ENCODE results near the gene NRAS. TPM values are rescaled to one million over a fixed set of nuclear protein-coding genes. Genes with fewer than 3 reads are reported as not detected.

The NRAS gene
- polyA plus RNA-seq, 1 of the 3 experiments (the other 2 are of a cell fraction), result 15.9 TPM

- Histone ChIP-seq H3K27me3 (ENCODE audit: insufficient read depth) (no peaks in the 10 kb centered on the region), H3K4me1 (ENCODE audit: control insufficient read depth in 1 of 2, insufficient read depth in 2 of 2, low read depth in 1 of 2, low read length in 1 of 2) (peaks cover 11 to 27% of the 10 kb centered on the region in 2 experiments; a peak in 3 of 4 replicates), H3K36me3 (replicated peaks in 1 of 2; ENCODE audit: control insufficient read depth in 1 of 2, insufficient read depth in 2 of 2, low read length in 1 of 2) (peaks cover 9 to 19% of the 10 kb centered on the region in 2 experiments), H3K9ac (peak within 1 kb of the TSS; percentile 100), H3K27ac (ENCODE audit: low read depth in 2 of 2, low read length in 1 of 2) (peak within 1 kb of the TSS; percentile 94 to 99), H4K20me1 (ENCODE audit: insufficient read depth) (peaks cover 46% of the 10 kb centered on the region), H3K9me3 (no peaks in the 10 kb centered on the region), H3K79me2 (ENCODE audit: insufficient read depth) (peaks cover 51% of the 10 kb centered on the region), H3K4me3 (ENCODE audit: low read depth in 2 of 2, low read length in 1 of 2) (peak within 1 kb of the TSS; percentile 78 to 98), H3F3A (replicated peaks; ENCODE audit: insufficient read depth) (no peaks in the 10 kb centered on the region), H2AFZ (ENCODE audit: low read depth) (peak within 1 kb of the TSS; percentile 98), H3K4me2 (peak within 1 kb of the TSS; percentile 85), H3K9me2 (no peaks in the 10 kb centered on the region)
- ChIA-PET CTCF (interaction anchor here (0.7 to 1.5 kb wide), 5 partner anchors 9 to 91 kb away, joined by 3 to 5 read pairs (median 3); no protein-coding TSS in a partner anchor), POLR2A (interaction anchor here (0.9 to 1.3 kb wide), 3 partner anchors 8 to 42 kb away, joined by 3 to 6 read pairs (median 3); no protein-coding TSS in a partner anchor)
- 2% methylated on average over 7 of the region's 50 CpGs for WGBS (ENCODE audit: low lambda C conversion rate)
- DNase-seq, result peak; percentile 86
- TF ChIP-seq, protein P1, sequence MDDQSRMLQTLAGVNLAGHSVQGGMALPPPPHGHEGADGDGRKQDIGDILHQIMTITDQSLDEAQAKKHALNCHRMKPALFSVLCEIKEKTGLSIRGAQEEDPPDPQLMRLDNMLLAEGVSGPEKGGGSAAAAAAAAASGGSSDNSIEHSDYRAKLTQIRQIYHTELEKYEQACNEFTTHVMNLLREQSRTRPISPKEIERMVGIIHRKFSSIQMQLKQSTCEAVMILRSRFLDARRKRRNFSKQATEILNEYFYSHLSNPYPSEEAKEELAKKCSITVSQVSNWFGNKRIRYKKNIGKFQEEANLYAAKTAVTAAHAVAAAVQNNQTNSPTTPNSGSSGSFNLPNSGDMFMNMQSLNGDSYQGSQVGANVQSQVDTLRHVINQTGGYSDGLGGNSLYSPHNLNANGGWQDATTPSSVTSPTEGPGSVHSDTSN (IDR thresholded peaks at IDR 0.05), result no peak
- TF ChIP-seq CHD2 (IDR thresholded peaks at IDR 0.05; ENCODE audit: low read length, partially characterized antibody), result peak; percentile 99
- TF ChIP-seq SMC3 (IDR thresholded peaks at IDR 0.05; ENCODE audit: low read depth, low read length), result peak; percentile 21; the same call in 1 of the 2 replicates
- TF ChIP-seq RAD21 (IDR thresholded peaks at IDR 0.05; ENCODE audit: low read length), result peak; percentile 45
- no peak for TF ChIP-seq MEF2A (IDR thresholded peaks at IDR 0.05; ENCODE audit: borderline replicate concordance, low read depth)
- TF ChIP-seq TEAD4 (IDR thresholded peaks at IDR 0.05; ENCODE audit: borderline replicate concordance, insufficient read depth), result 0 out of 2 replicates have a peak, but pooled peaks have one; percentile 34
- TF ChIP-seq NFIC (IDR thresholded peaks at IDR 0.05; ENCODE audit: borderline replicate concordance), result 0 out of 2 replicates have a peak, but pooled peaks have one; percentile 6
- no peak for TF ChIP-seq FOSL2 (IDR thresholded peaks at IDR 0.05; ENCODE audit: borderline replicate concordance, low read depth)
- peak; percentile 2; the same call in 1 of the 2 replicates for TF ChIP-seq USF2 (IDR thresholded peaks at IDR 0.05; ENCODE audit: borderline replicate concordance, low read depth, low read length)
- no peak for TF ChIP-seq FOXJ3 (CRISPR knock-in tag; IDR thresholded peaks at IDR 0.05)
- peak; percentile 93 for TF ChIP-seq POLR2AphosphoS5 (IDR thresholded peaks at IDR 0.05; ENCODE audit: low read depth, low read length)
- TF ChIP-seq, protein P2, sequence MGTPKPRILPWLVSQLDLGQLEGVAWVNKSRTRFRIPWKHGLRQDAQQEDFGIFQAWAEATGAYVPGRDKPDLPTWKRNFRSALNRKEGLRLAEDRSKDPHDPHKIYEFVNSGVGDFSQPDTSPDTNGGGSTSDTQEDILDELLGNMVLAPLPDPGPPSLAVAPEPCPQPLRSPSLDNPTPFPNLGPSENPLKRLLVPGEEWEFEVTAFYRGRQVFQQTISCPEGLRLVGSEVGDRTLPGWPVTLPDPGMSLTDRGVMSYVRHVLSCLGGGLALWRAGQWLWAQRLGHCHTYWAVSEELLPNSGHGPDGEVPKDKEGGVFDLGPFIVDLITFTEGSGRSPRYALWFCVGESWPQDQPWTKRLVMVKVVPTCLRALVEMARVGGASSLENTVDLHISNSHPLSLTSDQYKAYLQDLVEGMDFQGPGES (IDR thresholded peaks at IDR 0.05; ENCODE audit: low read depth, low read length), result no peak
- TF ChIP-seq MXI1 (IDR thresholded peaks at IDR 0.05; ENCODE audit: low read depth, low read length), result peak; percentile 55
- TF ChIP-seq EP300 (IDR thresholded peaks at IDR 0.05; ENCODE audit: borderline replicate concordance in 1 of 2, low read depth in 1 of 2, low read length in 1 of 2), result 0 out of 4 replicates have a peak, but pooled peaks of 1 of the 2 experiments have one; percentile 7
- no peak for TF ChIP-seq MAX (IDR thresholded peaks at IDR 0.05; ENCODE audit: low read depth)
- TF ChIP-seq GABPA (IDR thresholded peaks at IDR 0.05; ENCODE audit: low read depth), result peak; percentile 24; the same call in 1 of the 2 replicates
- TF ChIP-seq ELF1 (IDR thresholded peaks at IDR 0.05), result peak; percentile 57; the same call in 1 of the 2 replicates
- no peak for TF ChIP-seq EZH2phosphoT487 (IDR thresholded peaks at IDR 0.05; ENCODE audit: borderline replicate concordance, low read depth)
- no peak for TF ChIP-seq GATA2 (CRISPR knock-in tag; IDR thresholded peaks at IDR 0.05)
- TF ChIP-seq TCF12 (IDR thresholded peaks at IDR 0.05), result no peak
- TF ChIP-seq TAF1 (IDR thresholded peaks at IDR 0.05; ENCODE audit: borderline replicate concordance, low read depth, low read length), result peak; percentile 93
- TF ChIP-seq YY1 (IDR thresholded peaks at IDR 0.05; ENCODE audit: low read depth), result peak; percentile 91
- TF ChIP-seq ZBTB33 (IDR thresholded peaks at IDR 0.05; ENCODE audit: borderline replicate concordance, low read depth), result peak; percentile 97
- no peak for TF ChIP-seq RCOR1 (IDR thresholded peaks at IDR 0.05; ENCODE audit: low read length)
- no peak for TF ChIP-seq FOXM1 (IDR thresholded peaks at IDR 0.05; ENCODE audit: low read depth)
- no peak for TF ChIP-seq JUND (IDR thresholded peaks at IDR 0.05)
- TF ChIP-seq USF1 (IDR thresholded peaks at IDR 0.05; ENCODE audit: borderline replicate concordance, low read depth), result no peak
- TF ChIP-seq RXRA (IDR thresholded peaks at IDR 0.05; ENCODE audit: borderline replicate concordance, low read depth), result no peak
These were observed 41.1 kb upstream of the NRAS start, which contains the start of gene CSDE1 for GRCh38 chr1:114757455-114758255. Gene CSDE1, minus strand, starts transcription at chr1:114757984. Its CDS starts 18,094 bp downstream, at chr1:114739890.

All from SK-N-SH (cell line).